Measurements from ENCODE around the gene DUSP22.

Gene DUSP22

DNA sequence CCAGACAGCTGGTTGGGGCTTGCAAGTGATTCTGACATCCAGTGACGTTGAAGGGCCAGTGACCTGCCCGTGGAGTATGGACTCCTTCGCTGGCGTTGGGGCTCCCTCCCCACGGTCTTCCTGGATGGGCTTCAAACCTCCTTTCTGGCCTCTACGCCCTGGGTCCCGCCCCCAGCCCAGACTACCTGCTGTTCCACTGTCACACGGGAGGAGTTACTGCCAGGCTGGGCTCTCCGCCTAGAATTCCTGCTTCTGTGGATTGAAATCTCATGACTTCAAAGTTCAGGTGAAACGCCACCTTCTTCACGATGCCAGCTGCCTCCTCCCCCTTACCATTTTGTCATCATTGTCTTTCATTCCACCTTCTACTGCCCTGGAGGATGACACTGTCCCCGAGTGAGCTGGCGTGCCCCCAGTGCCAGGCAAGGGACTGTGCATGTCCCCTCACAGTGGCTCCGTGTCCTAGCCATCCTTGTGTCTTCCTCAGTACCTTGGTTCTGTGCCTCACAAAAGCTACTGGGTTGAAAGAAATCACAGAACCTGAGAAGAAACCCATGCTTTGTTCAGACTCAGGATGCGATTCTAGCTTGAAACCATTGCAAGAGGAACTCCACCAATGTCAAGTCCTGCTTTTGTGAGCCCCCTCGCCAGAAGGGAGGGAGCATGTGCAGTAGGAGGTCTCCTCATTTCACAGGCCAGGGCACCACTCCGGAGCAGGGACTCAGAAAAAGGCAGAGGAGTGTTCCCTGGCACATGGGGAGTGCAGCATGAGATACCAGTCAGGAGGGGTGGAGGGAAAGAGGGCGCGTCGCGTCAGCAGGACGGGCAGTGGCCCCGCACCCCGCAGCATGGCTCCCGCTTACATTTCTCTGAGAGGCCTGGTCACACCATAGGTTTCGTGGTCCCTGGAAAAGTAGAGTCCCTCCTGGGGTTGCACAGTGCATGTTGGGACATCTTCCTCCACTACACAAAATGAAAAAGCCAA is 88.2 kb downstream of the DUSP22 start:
- DNase-seq (ENCODE audit: low spot score): no peak

DNA sequence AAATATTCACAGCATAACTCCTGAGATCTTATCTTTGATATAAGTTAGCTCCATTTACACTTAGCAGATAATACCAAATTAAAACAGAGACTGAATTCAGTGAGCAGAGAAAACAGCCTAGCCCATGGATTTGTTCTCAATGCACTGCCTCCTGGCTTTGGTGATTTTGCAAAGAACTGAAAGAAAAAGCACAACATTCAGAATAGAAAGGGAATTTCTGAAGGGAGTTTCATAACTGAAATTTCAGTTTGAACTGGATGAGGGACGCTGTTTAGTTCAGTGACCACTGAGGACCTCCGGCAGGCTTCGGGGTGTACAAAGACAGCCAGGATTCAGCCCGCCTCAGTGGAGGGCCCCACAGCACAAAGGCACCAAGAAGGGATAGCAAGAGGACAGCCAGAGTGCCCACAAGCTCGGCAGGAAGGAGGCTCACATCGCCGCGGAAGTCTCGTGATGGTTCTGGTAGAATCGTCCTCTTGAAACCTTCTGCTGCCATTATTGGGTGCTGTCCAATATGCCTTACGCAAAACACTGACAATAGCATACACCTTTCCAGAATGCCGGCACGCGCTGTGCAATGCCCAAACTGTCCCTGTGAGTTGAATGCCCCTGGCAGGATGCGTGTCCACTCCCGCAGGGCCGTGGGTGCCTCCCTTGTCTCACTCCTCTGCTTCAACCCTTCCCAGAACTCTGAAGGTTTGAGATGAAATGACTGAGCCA is 89.6 kb downstream of the DUSP22 start:
- DNase-seq (ENCODE audit: low spot score): no peak

DNA sequence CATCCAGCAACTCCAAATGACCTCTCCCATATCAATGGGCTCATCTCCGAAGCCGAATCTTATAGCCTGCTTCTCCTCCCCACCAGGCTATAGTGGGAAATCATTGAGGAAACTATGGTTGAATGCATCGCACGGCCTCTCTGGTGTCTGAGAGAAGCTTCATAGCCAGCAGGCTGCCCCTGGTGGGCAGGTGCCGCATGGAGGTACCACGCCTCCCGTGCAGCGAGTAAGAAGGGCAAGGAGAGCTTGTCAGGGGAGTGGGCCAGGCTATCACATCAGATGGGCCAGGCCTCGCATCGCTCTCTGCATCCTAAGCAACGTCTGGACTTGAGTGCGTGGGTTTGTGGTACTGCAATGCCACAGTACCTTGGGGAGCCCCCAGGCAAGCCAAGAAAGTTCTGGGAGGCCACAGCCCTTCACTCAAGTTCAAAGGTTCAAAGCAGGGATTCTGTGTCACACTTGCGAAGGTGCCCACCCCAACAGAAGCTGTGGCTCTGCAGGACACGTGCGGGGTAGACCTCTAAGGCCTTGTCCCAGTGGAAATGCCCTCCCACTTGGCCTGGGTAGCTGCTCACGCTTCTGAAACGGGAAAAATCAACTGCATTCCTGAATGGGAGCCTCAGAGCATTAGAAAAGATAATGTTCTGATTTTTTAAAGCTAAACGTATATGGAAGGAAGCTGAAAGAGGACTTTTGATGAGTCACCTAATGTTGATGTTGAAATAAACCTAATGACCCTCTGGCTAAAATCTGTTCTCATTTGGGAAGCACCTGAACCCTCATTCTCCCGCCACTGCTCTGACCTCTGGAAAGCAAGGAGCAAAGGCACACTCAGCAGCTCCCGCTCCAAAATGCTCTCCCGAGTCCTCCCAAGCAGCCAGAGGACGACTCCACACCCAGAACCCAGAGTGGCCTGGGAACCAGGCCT is 90.9 kb downstream of the DUSP22 start:
- no peak for DNase-seq (ENCODE audit: low spot score)

- DNase-seq (ENCODE audit: low spot score): no peak
Observed at GRCh38 chr6:383856-384255, 91.6 kb downstream of the DUSP22 start.

- no peak for DNase-seq (ENCODE audit: low spot score)
Observed at GRCh38 chr6:384898-385297, 92.6 kb downstream of the DUSP22 start.

DNA sequence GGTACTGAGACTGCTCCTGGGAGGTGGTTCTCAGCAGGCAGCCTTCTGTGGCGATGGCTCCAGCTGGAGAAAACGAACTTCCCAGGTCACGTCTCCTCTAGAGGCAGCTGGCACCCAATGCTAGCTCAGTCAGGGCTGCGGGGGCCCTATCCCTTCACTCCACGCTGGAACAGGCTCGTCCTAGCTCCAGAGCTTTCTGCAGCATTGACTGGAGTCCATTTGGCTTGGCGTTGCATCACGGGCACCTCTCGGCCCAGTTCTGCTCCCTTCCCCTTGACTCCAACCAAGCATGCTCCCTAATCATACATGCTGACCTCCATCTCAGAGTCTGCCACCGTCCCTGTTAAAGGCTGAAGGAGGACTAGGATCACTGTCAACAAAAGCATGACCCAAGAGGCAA is 93.3 kb downstream of the DUSP22 start:
- no peak for DNase-seq (ENCODE audit: low spot score)

- DNase-seq (ENCODE audit: low spot score): no peak
Observed at GRCh38 chr6:386688-387266, 94.5 kb downstream of the DUSP22 start.

DNA sequence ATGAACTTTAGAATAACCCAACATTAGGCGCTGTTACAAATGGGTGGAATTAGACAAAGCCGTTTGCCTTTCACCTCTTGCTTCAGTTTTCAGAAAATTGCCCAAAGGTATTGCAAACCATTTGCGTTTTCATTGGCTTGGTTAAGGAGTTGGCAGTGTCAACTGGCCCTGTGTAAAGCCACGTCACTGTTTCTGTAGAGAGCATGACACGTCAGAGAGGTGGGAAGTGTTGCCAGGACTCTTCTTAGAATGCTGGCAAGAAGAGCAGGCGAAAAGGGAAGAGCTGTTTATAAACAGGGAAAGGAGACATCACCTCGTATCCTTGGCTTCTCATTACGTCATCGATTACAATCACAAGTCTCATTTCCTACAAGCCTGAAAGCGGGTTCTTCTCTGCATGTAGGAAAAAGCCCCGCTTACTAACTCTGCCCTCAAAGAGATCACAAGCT is 95.0 kb downstream of the DUSP22 start:
- DNase-seq (ENCODE audit: low spot score): no peak

DNA sequence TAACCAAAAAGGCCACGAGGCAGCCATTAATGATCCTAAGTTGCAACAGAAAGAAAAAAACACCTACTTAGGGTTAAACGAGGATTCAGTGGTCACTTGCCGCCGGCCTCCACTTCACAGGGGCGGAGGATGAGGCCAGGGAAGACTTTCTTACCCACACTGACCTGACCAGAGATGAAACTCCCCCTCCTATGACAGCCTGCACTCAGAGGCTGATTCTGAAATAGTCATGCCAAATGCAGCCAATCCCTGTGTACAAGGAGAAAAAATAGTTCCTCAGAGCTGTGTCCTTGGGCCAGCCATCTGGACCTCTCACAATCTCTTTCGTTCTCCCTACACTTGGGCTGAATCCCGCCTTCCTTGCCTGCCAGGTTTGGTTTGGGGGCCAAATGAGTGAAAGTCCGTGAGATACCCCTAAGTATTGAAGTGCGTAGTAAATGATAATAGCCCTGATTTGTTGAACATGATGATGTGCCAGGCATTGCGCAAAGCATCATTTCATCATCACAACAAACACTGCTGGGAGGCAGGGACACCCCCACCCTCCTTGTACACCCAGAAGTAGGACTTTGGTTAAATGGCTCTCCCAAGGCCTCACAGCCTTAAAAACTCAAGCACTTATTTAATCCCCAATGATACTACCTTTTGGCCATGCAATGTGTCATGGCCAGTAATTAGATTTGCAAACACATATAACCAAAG is 96.1 kb downstream of the DUSP22 start:
- DNase-seq (ENCODE audit: low spot score): no peak

- DNase-seq (ENCODE audit: low spot score): no peak
Observed at GRCh38 chr6:389143-389542, 96.9 kb downstream of the DUSP22 start.

DNA sequence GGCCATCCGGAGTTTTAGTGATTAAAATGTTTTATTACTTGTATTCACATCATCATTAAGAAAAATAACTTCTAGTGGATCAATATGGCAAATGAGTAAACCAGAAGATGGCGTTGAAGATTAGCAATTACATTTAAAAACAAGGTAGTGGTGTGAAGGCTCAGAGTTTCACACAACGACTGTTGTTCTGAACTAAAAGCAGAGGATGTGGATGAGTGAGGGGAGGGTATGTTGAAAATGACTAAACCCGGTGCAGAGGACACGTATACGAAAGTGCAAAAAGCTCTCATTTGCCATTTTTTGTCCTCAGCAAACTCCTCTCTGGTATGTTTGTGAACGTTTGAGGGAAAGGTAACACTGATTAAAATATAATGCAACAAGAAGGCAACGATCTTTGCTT is 97.3 kb downstream of the DUSP22 start:
- DNase-seq (ENCODE audit: low spot score): no peak

DNA sequence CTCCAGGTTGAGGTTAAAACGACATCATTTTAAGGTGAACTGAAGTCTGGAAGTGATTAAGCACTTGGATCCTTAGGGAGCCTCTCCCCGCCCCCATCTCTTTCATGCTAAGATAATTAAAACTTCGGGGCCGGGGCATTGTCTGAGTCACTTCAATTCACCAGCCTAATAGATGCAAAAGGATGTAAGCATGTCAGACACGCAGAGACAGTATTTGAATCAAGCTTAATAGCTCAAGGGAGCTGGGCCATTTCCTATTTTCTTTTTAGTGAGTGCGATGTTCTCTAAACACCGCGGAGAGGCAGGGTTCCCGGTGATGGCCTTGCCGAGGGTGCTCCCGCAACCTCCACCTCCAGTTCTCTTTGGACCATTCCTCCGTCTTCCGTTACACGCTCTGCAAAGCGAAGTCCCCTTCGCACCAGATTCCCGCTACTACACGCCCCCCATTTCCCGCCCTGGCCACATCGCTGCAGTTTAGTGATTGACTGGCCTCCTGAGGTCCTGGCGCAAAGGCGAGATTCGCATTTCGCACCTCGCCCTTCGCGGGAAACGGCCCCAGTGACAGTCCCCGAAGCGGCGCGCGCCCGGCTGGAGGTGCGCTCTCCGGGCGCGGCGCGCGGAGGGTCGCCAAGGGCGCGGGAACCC is 98.7 kb downstream of the DUSP22 start:
- no peak for DNase-seq (ENCODE audit: low spot score)

DNA sequence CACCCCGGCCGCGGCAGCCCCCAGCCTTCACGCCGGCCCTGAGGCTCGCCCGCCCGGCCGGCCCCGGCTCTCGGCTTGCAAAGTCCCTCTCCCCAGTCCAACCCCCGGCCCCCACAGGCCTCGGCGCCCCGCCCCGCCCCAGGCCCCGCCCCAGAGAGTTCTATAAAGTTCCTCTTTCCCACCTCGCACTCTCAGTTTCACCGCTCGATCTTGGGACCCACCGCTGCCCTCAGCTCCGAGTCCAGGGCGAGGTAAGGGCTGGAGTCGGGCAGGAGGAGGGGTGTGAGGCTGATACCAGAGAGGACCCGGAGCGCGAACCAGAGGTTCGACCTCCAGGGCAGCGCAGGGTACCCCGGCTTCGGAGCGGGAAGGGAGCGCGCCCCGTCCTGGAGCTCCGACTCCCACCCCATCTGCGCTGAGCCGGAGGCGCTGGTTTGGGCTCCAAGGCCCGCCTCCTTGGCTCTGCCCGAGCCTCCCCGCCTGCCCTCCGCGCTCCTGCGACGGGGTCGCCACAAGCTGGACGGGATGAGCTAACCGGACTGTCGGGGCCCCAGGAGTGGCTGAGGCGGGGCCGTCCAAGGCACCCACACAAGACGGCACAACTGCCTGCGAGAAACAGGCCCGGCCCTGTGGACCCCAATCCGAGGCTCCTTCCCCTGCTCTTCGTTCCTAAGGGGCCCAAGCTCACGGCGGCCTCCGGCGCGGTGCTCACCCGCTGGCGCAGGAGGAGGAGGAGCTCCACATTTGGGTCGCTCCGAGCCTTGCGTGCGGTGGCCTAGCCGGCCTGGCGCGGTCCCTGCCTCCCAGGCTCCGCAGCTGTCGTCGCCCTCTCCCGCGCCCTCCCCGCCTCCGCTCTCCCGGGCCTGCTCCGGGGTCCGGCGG is 99.5 kb downstream of the DUSP22 start, which contains the start of gene IRF4:
IRF4 (plus strand) TSS at position 194 of the 882 bp plus-strand sequence. CDS start 1,401 bp downstream, outside the sequence.
- no peak for DNase-seq (ENCODE audit: low spot score)

GRCh38 chr6:392441-393390 is 100.4 kb downstream of the DUSP22 start:
- DNase-seq (ENCODE audit: low spot score): no peak

DNA sequence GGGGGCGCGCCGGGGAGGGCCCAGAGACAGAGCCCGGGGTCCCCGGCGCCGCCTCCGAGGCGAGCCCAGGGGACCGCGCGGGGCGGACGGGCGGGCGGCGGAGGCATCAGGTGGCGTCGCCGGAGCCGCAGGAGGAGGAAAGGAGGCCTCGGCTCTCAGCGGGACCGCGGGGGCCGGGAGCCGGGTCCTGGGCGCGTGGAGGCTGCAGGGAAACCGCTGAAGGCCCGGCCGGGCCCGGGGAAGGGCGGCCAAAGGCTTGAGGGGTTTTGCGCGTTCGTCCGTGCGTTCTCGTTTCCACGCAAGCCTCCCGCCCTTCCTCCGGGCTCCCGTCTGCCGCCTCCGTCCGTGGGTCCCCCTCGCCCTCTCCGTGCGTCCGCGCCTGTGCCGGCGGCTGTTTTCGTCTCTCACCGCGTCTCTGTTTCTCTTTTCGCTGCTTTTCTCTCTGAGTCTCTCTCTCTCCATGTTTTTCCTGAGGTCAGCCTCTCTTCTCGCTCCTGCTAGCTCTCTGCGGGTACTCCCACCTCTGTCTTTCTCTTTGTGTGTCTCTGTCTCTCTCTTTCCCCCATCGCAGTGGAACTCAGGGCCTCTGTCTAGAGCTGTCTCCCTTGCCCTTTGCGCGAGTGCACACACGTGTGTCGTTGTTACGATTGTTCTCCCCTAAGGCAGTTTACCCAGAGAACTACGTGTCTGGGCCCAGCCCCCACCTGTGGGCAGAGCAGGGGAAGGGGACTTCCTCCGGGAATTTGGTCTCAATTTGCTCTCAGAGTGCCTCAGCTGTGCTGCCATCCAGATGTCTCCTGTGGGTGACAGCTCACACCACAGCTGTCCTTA is 101.3 kb downstream of the DUSP22 start:
- DNase-seq (ENCODE audit: low spot score): no peak

DNA sequence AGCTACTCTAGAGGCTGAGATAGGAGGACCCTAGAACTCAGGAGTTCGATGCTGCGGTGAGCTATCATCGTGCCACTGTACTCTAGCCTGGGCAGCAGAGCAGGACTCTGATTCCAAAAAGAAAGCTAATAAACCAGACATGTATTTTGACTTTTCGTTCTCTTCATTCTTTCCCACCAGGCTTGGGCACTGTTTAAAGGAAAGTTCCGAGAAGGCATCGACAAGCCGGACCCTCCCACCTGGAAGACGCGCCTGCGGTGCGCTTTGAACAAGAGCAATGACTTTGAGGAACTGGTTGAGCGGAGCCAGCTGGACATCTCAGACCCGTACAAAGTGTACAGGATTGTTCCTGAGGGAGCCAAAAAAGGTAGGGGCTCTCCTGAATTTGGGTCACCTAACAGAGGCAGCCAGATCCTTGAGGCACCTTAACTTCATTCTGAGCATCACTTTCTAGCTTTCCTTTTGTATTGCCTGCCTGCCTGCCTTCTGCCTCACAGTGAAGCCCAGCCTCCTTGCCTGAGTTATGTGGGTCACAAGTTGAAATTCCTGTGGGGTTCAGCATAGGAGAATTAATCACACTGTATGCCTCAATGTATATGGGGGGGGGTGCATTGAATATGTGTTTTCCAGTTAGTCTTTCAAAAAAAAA is 102.5 kb downstream of the DUSP22 start:
- no peak for DNase-seq (ENCODE audit: low spot score)

Measured in HuH-7 (cell line).